Fibroblast of skin of left quadriceps (primary cell): ENCODE results near the gene CABP7.

Experiments
- DNase-seq, 2 experiments: peaks; one replicate each; pipeline ENCODE4 v3.0.0-alpha.2; 2013; ENCODE audit warnings: low read depth in 2 of 2

Gene CABP7

GRCh38 chr22:29719899-29720645 lies at the start of gene CABP7:
Gene CABP7, plus strand, starts transcription at chr22:29720003. Its CDS starts 422 bp downstream, at chr22:29720425.
- no peak for DNase-seq

GRCh38 chr22:29670626-29671025 lies 49.2 kb upstream of the CABP7 start:
- DNase-seq = no peak

GRCh38 chr22:29673361-29674066 lies 46.3 kb upstream of the CABP7 start:
- no peak for DNase-seq

GRCh38 chr22:29674121-29674520 lies 45.7 kb upstream of the CABP7 start:
- no peak for DNase-seq

GRCh38 chr22:29679316-29679715 lies 40.5 kb upstream of the CABP7 start:
- no peak for DNase-seq

GRCh38 chr22:29683536-29683935 lies 36.3 kb upstream of the CABP7 start:
- no peak for DNase-seq

GRCh38 chr22:29684244-29684643 lies 35.6 kb upstream of the CABP7 start:
- no peak for DNase-seq

GRCh38 chr22:29689206-29689879 lies 30.5 kb upstream of the CABP7 start:
- peak in 1 of 2 experiments; percentile 6 for DNase-seq

GRCh38 chr22:29689880-29690213 lies 30.0 kb upstream of the CABP7 start:
- DNase-seq = peak; percentile 5 to 10

- DNase-seq = peak; percentile 13 to 31
Measured at GRCh38 chr22:29690476-29690875, 29.3 kb upstream of the CABP7 start.

GRCh38 chr22:29691636-29692326 lies 28.0 kb upstream of the CABP7 start:
- no peak for DNase-seq

- DNase-seq = no peak
Measured at GRCh38 chr22:29692327-29692640, 27.5 kb upstream of the CABP7 start.

GRCh38 chr22:29693161-29693560 lies 26.6 kb upstream of the CABP7 start:
- no peak for DNase-seq

- no peak for DNase-seq
Measured at GRCh38 chr22:29693671-29694070, 26.1 kb upstream of the CABP7 start.

GRCh38 chr22:29695129-29695926 lies 24.5 kb upstream of the CABP7 start:
- no peak for DNase-seq

- no peak for DNase-seq
Measured at GRCh38 chr22:29697853-29698598, 21.8 kb upstream of the CABP7 start.

- no peak for DNase-seq
Measured at GRCh38 chr22:29700206-29700899, 19.4 kb upstream of the CABP7 start.

- DNase-seq = no peak
Measured at GRCh38 chr22:29700900-29701154, 19.0 kb upstream of the CABP7 start.

- DNase-seq = no peak
Measured at GRCh38 chr22:29701155-29701999, 18.4 kb upstream of the CABP7 start.
